HCT116 (cell line): Measurements from ENCODE around the gene SH2D3C. TPM values are rescaled to one million over a fixed set of nuclear protein-coding genes. Genes with fewer than 3 reads are reported as not detected.

Source experiments
- ATAC-seq: fragments of 200-7000 bp; cut with Tn5 transposase; 2 replicates; pipeline ENCODE4 v1.9.1; 2020; ENCODE audit warnings: mild to moderate bottlenecking, moderate library complexity
- BruUV-seq: library from RNA; stranded (reverse); fragments of 400-500 nt; replicated peaks from 2 replicates; lab custom pipeline; 2021; lab: Mats Ljungman, UMichigan
- CTCF ChIA-PET: fragments of 300-600 bp; sonication (Branson Sonifier 250); formaldehyde crosslinking; loops from one replicate; lab custom pipeline; 2021; ENCODE audit warnings: antibody characterized with exemption; lab: Charles Lee
- POLR2A ChIA-PET: fragments of 300-600, 350-600 bp; sonication (Branson Sonifier 250); formaldehyde crosslinking; loops from one replicate; lab custom pipeline; 2021; ENCODE audit warnings: antibody characterized with exemption; lab: Charles Lee
- RAD21 ChIA-PET, 2 experiments: fragments of 300-600 bp; sonication (Branson Sonifier 250); formaldehyde crosslinking; loops; one replicate each; lab custom pipeline; 2023; ENCODE audit warnings: low total read pairs in 2 of 2; ENCODE audit not compliant: uncharacterized antibody in 2 of 2, unreplicated experiment in 2 of 2, low non-redundant PET in 1 of 2; lab: Charles Lee
- DNase-seq: peaks from one replicate; pipeline ENCODE4 v3.0.0-alpha.2; 2010; ENCODE audit warnings: low read depth, low spot score
- H2AFZ ChIP-seq: fragments of 200-600 bp; shearing (Covaris generic), sonication (generic); 2 replicates; pipeline ENCODE4 v1.6.1; 2017; ENCODE audit warnings: low read depth, mixed run types, mixed read lengths, antibody characterized with exemption, low read length; ENCODE audit not compliant: poor library complexity, severe bottlenecking
- H3K27ac ChIP-seq: 2 replicates; pipeline ENCODE4 v1.5.1; 2012; ENCODE audit warnings: low read depth, low read length
- H3K27me3 ChIP-seq: fragments of 200-600 bp; sonication (generic); 2 replicates; pipeline ENCODE4 v1.6.1; 2016; ENCODE audit warnings: mixed run types, low read length, mixed read lengths; ENCODE audit not compliant: insufficient read depth
- H3K36me3 ChIP-seq, 2 experiments: fragments of 200-500 bp in 1 of 2; fragments of 200-600 bp in 1 of 2; sonication (Bioruptor generic) in 1 of 2; sonication (generic) in 1 of 2; 2 replicates each; pipeline versions ENCODE4 v1.5.1 to v1.6.1; 2014 to 2016; ENCODE audit warnings: low read length in 2 of 2, inconsistent platforms in 1 of 2, mixed read lengths in 1 of 2, mixed run types in 1 of 2; ENCODE audit not compliant: insufficient read depth in 2 of 2, control insufficient read depth in 1 of 2
- H3K4me1 ChIP-seq, 2 experiments: fragments of 200-600 bp in 1 of 2; sonication (generic) in 1 of 2; 2 replicates each; pipeline versions ENCODE4 v1.5.1 to v1.6.1; 2012 to 2017; ENCODE audit warnings: low read length in 2 of 2, inconsistent platforms in 1 of 2, mild to moderate bottlenecking in 1 of 2, mixed read lengths in 1 of 2, mixed run types in 1 of 2, moderate library complexity in 1 of 2; ENCODE audit not compliant: insufficient read depth in 2 of 2, control insufficient read depth in 1 of 2
- H3K4me2 ChIP-seq: fragments of 200-600 bp; sonication (generic); 2 replicates; pipeline ENCODE4 v1.6.1; 2017; ENCODE audit warnings: mixed run types, low read length, mixed read lengths
- H3K4me3 ChIP-seq, 2 experiments: fragments of 200-600 bp in 1 of 2; sonication (generic) in 1 of 2; replicated peaks in 1 of 2; 2 replicates each; pipeline ENCODE4 v1.5.1; 2011 to 2016; ENCODE audit warnings: low read length in 2 of 2, control low read depth in 1 of 2, low read depth in 1 of 2, mild to moderate bottlenecking in 1 of 2, mixed read lengths in 1 of 2, mixed run types in 1 of 2
- H3K79me2 ChIP-seq: fragments of 200-600 bp; sonication (generic); 2 replicates; pipeline ENCODE4 v1.6.1; 2017; ENCODE audit warnings: mild to moderate bottlenecking, mixed run types, low read length, moderate library complexity, mixed read lengths; ENCODE audit not compliant: insufficient read depth
- H3K9ac ChIP-seq: fragments of 200-600 bp; sonication (generic); 2 replicates; pipeline ENCODE4 v1.6.1; 2016; ENCODE audit warnings: low read length, mixed read lengths
- H3K9me2 ChIP-seq: fragments of 200-600 bp; sonication (generic), shearing (Covaris generic); 2 replicates; pipeline ENCODE4 v1.6.1; 2017; ENCODE audit warnings: mixed run types, mild to moderate bottlenecking, moderate library complexity; ENCODE audit not compliant: insufficient read depth
- H3K9me3 ChIP-seq, 2 experiments: fragments of 200-500 bp in 1 of 2; fragments of 200-600 bp in 1 of 2; sonication (Bioruptor generic) in 1 of 2; sonication (generic) in 1 of 2; 2 replicates each; pipeline ENCODE4 v1.6.1; 2014 to 2017; ENCODE audit warnings: low read length in 2 of 2, mixed read lengths in 2 of 2, inconsistent platforms in 1 of 2, low read depth in 1 of 2, mild to moderate bottlenecking in 1 of 2, mixed run types in 1 of 2, moderate library complexity in 1 of 2; ENCODE audit not compliant: control insufficient read depth in 1 of 2, insufficient read depth in 1 of 2
- H4K20me1 ChIP-seq: fragments of 200-600 bp; sonication (generic), shearing (Covaris generic); 2 replicates; pipeline ENCODE4 v1.6.1; 2017; ENCODE audit warnings: mixed run types, mild to moderate bottlenecking, moderate library complexity; ENCODE audit not compliant: insufficient read depth
- ATF3 ChIP-seq: IDR thresholded peaks from 2 replicates; pipeline ENCODE4 v1.6.1; 2012
- CBX3 ChIP-seq: IDR thresholded peaks from 2 replicates; pipeline ENCODE4 v1.6.1; 2012; ENCODE audit warnings: low read depth
- CEBPB ChIP-seq: IDR thresholded peaks from 2 replicates; pipeline ENCODE4 v1.6.1; 2012; ENCODE audit warnings: low read depth
- CTCF ChIP-seq, 3 experiments: fragments of 200-600 bp in 1 of 3; sonication (generic) in 1 of 3; IDR thresholded peaks in 2 of 3; conservative IDR thresholded peaks in 1 of 3; 2 replicates each; pipeline ENCODE4 v1.5.1; 2012 to 2017; ENCODE audit warnings: low read depth in 2 of 3, low read length in 2 of 3, antibody characterized with exemption in 1 of 3, borderline replicate concordance in 1 of 3, control low read depth in 1 of 3, mild to moderate bottlenecking in 1 of 3, mixed read lengths in 1 of 3, mixed run types in 1 of 3, moderate library complexity in 1 of 3; ENCODE audit not compliant: insufficient read depth in 1 of 3
- EGR1 ChIP-seq: IDR thresholded peaks from 2 replicates; pipeline ENCODE4 v1.6.1; 2012; ENCODE audit warnings: low read depth
- ELF1 ChIP-seq: IDR thresholded peaks from 2 replicates; pipeline ENCODE4 v1.6.1; 2012; ENCODE audit warnings: low read depth, borderline replicate concordance
- MAX ChIP-seq: IDR thresholded peaks from 2 replicates; pipeline ENCODE4 v1.6.1; 2012
- POLR2A ChIP-seq: IDR thresholded peaks from 2 replicates; pipeline ENCODE4 v1.7.0; 2011; ENCODE audit warnings: borderline replicate concordance; ENCODE audit not compliant: insufficient read depth, insufficient read length; ENCODE audit errors: extremely low read depth
- RAD21 ChIP-seq: IDR thresholded peaks from 2 replicates; pipeline ENCODE4 v1.6.1; 2012; ENCODE audit warnings: low read depth, mild to moderate bottlenecking
- REST ChIP-seq: IDR thresholded peaks from 2 replicates; pipeline ENCODE4 v1.6.1; 2012; ENCODE audit warnings: low read depth
- SRF ChIP-seq: IDR thresholded peaks from 2 replicates; pipeline ENCODE4 v1.6.1; 2012; ENCODE audit warnings: low read depth
- TCF7L2 ChIP-seq: IDR thresholded peaks from 2 replicates; pipeline ENCODE4 v1.7.0; 2011; ENCODE audit warnings: borderline replicate concordance, inconsistent platforms; ENCODE audit not compliant: insufficient read depth, insufficient read length; ENCODE audit errors: extremely low read depth
- ZBTB33 ChIP-seq: IDR thresholded peaks from 2 replicates; pipeline ENCODE4 v1.6.1; 2011; ENCODE audit warnings: mild to moderate bottlenecking, low read length, moderate library complexity; ENCODE audit not compliant: insufficient replicate concordance; ENCODE audit errors: extremely low read depth
- intact Hi-C: fragments of 100-400 bp; cut with micrococcal nuclease; formaldehyde crosslinking; loops from 2 replicates; pipeline ENCODE4 v1.10.0; 2022
- total RNA-seq: library from RNA; stranded (reverse); gene quantifications from one replicate; pipeline ENCODE4 v1.2.1, GENCODE V29; 2021; ENCODE audit not compliant: unreplicated experiment

Gene SH2D3C
- total RNA-seq, 1 experiment from 2014 or later = 1.3 TPM

GRCh38 chr9:127700594-127701255 lies 77.7 kb downstream of the SH2D3C start:
- Histone ChIP-seq H3K9me2 (no peaks in the 10 kb centered on the region), H3K27me3 (no peaks in the 10 kb centered on the region), H3K27ac (no peak overlapping the region), H3K9me3 (no peaks in the 10 kb centered on the region), H3K4me1 (peaks cover 20 to 38% of the 10 kb centered on the region in 2 experiments), H3K36me3 (no peaks in the 10 kb centered on the region), H3K4me2 (peak overlapping the region; percentile 55; the same call in 1 of the 2 replicates), H2AFZ (no peak overlapping the region), H4K20me1 (no peaks in the 10 kb centered on the region), H3K9ac (no peak overlapping the region), H3K79me2 (no peaks in the 10 kb centered on the region), H3K4me3 (no peak overlapping the region)
- intact Hi-C loops = no loop called here
- ATAC-seq = no peak
- ChIA-PET CTCF (no interaction called here), RAD21 (no interaction called here), POLR2A (interaction anchor here (2.1 kb wide), 1 partner anchor 34 kb away, joined by 6 read pairs; the partner anchor contains the start of gene TOR2A)
- TF ChIP-seq SRF (no peak), EGR1 (no peak), RAD21 (no peak), REST (no peak), ATF3 (no peak), CBX3 (no peak), ELF1 (no peak), CTCF (IDR thresholded peaks at IDR 0.05 in 2 of 3, conservative IDR thresholded peaks at IDR 0.05 in 1 of 3; ENCODE audit: borderline replicate concordance in 1 of 3, insufficient read depth in 1 of 3, low read depth in 2 of 3, low read length in 2 of 3) (no peak), MAX (no peak), ZBTB33 (no peak), POLR2A (no peak), CEBPB (no peak), TCF7L2 (no peak)
- no peak for DNase-seq
- BruUV-seq = no TSS peak
